SW 1271 (cell line): ENCODE measurements around the gene TTLL7.

Source experiments
- DNase-seq, 2 experiments: peaks; one replicate each; lab custom pipeline; 2025; lab: John Stamatoyannopoulos, UW

The TTLL7 gene

GRCh38 chr1:83882906-83883305, 116.0 kb downstream of the TTLL7 start:
- peak in 1 of 2 experiments; percentile 10 for DNase-seq

- no peak for DNase-seq
These were observed 126.4 kb downstream of the TTLL7 start for GRCh38 chr1:83872515-83872914.

GRCh38 chr1:83864991-83865390, 133.9 kb downstream of the TTLL7 start:
- DNase-seq, result no peak

GRCh38 chr1:83860490-83861221, 138.3 kb downstream of the TTLL7 start:
- DNase-seq, result peak in 1 of 2 experiments; percentile 17

- no peak for DNase-seq
These were observed 141.2 kb downstream of the TTLL7 start for GRCh38 chr1:83857716-83858115.

- DNase-seq, result peak in 1 of 2 experiments; percentile 2
These were observed 141.8 kb downstream of the TTLL7 start for GRCh38 chr1:83857103-83857502.

GRCh38 chr1:83856381-83856780, 142.6 kb downstream of the TTLL7 start:
- DNase-seq, result no peak

GRCh38 chr1:83854456-83854855, 144.5 kb downstream of the TTLL7 start:
- no peak for DNase-seq

GRCh38 chr1:83850834-83851233, 148.1 kb downstream of the TTLL7 start:
- no peak for DNase-seq

- DNase-seq, result no peak
These were observed 149.5 kb downstream of the TTLL7 start for GRCh38 chr1:83849191-83850061.

GRCh38 chr1:83846138-83846537, 152.8 kb downstream of the TTLL7 start:
- DNase-seq, result no peak

GRCh38 chr1:83845437-83846071, 153.4 kb downstream of the TTLL7 start:
- DNase-seq, result no peak

- DNase-seq, result no peak
These were observed 154.4 kb downstream of the TTLL7 start for GRCh38 chr1:83844546-83844945.

- DNase-seq, result no peak
These were observed 159.3 kb downstream of the TTLL7 start for GRCh38 chr1:83839566-83840173.

GRCh38 chr1:83838573-83838972, 160.4 kb downstream of the TTLL7 start:
- no peak for DNase-seq

GRCh38 chr1:83836543-83836942, 162.4 kb downstream of the TTLL7 start:
- no peak for DNase-seq

- no peak for DNase-seq
These were observed 164.2 kb downstream of the TTLL7 start for GRCh38 chr1:83834621-83835264.

GRCh38 chr1:83832194-83832593, 166.7 kb downstream of the TTLL7 start:
- DNase-seq, result no peak

GRCh38 chr1:83829106-83829505, 169.8 kb downstream of the TTLL7 start:
- no peak for DNase-seq

- no peak for DNase-seq
These were observed 170.5 kb downstream of the TTLL7 start for GRCh38 chr1:83828456-83828855.

- no peak for DNase-seq
These were observed 171.2 kb downstream of the TTLL7 start for GRCh38 chr1:83827741-83828140.

GRCh38 chr1:83822208-83822607, 176.7 kb downstream of the TTLL7 start:
- DNase-seq, result no peak
